SK-N-SH treated with all-trans-retinoic acid at 6 μM for 48 hours (cell line): ENCODE measurements around the gene SMIM20.

Source experiments
- ATAC-seq: fragments of 200-7000 bp; cut with Tn5 transposase; 3 replicates; pipeline ENCODE4 v1.9.1; 2020; ENCODE audit warnings: mild to moderate bottlenecking, moderate library complexity
- BACH2 ChIP-seq: fragments of 250-450 bp; sonication (Bioruptor Pico); IDR thresholded peaks from 2 replicates; pipeline ENCODE4 v1.9.0; 2021; ENCODE audit warnings: mild to moderate bottlenecking, borderline replicate concordance
- CSDC2 ChIP-seq: fragments of 250-450 bp; sonication (Bioruptor Pico); IDR thresholded peaks from 2 replicates; pipeline ENCODE4 v1.5.0; 2020; ENCODE audit warnings: mild to moderate bottlenecking, moderate library complexity
- GLIS3 ChIP-seq: fragments of 250-450 bp; sonication (Bioruptor Pico); IDR thresholded peaks from 2 replicates; pipeline ENCODE4 v1.5.0; 2020; ENCODE audit warnings: mild to moderate bottlenecking, moderate library complexity
- ISL1 ChIP-seq: fragments of 250-450 bp; sonication (Bioruptor Pico); IDR thresholded peaks from 2 replicates; pipeline ENCODE4 v2.1.2; 2022; ENCODE audit warnings: mild to moderate bottlenecking, moderate library complexity
- OSR1 ChIP-seq: fragments of 250-450 bp; sonication (Bioruptor Pico); IDR thresholded peaks from 2 replicates; pipeline ENCODE4 v1.8.0; 2022; ENCODE audit warnings: moderate library complexity, mild to moderate bottlenecking, inconsistent platforms
- PATZ1 ChIP-seq: fragments of 250-450 bp; sonication (Bioruptor Pico); IDR thresholded peaks from 2 replicates; pipeline ENCODE4 v1.8.0; 2020; ENCODE audit warnings: mild to moderate bottlenecking, moderate library complexity, borderline replicate concordance
- PPARA ChIP-seq: fragments of 250-450 bp; sonication (Bioruptor Pico); IDR thresholded peaks from 2 replicates; pipeline ENCODE4 v1.5.0; 2020; ENCODE audit warnings: mild to moderate bottlenecking, borderline replicate concordance
- RARB ChIP-seq: fragments of 250-450 bp; sonication (Bioruptor Pico); IDR thresholded peaks from 2 replicates; pipeline ENCODE4 v1.8.0; 2021; ENCODE audit warnings: mild to moderate bottlenecking, moderate library complexity
- SNAI2 ChIP-seq: fragments of 250-450 bp; sonication (Bioruptor Pico); IDR thresholded peaks from 2 replicates; pipeline ENCODE4 v1.5.0; 2020; ENCODE audit warnings: mild to moderate bottlenecking, moderate library complexity
- TCF4 ChIP-seq: fragments of 250-450 bp; sonication (Bioruptor Pico); IDR thresholded peaks from 2 replicates; pipeline ENCODE4 v1.8.0; 2021; ENCODE audit warnings: mild to moderate bottlenecking, moderate library complexity, borderline replicate concordance
- ZC3H10 ChIP-seq: fragments of 250-450 bp; sonication (Bioruptor Pico); IDR thresholded peaks from 2 replicates; pipeline ENCODE4 v1.5.1; 2021; ENCODE audit warnings: mild to moderate bottlenecking, moderate library complexity
- ZFP3 ChIP-seq: fragments of 250-450 bp; sonication (Bioruptor Pico); IDR thresholded peaks from 2 replicates; pipeline ENCODE4 v1.5.0; 2020; ENCODE audit warnings: mild to moderate bottlenecking, moderate library complexity
- ZFP30 ChIP-seq: fragments of 450-650 bp; formaldehyde crosslinking; IDR thresholded peaks from 2 replicates; pipeline ENCODE4 v1.5.0; 2022; ENCODE audit warnings: mild to moderate bottlenecking, moderate library complexity
- ZNF565 ChIP-seq: fragments of 450-650 bp; formaldehyde crosslinking; conservative IDR thresholded peaks from 2 replicates; pipeline ENCODE4 v1.5.0; 2020; ENCODE audit warnings: low read depth, mild to moderate bottlenecking, moderate library complexity
- ZNF70 ChIP-seq: fragments of 450-650 bp; formaldehyde crosslinking; IDR thresholded peaks from 2 replicates; pipeline ENCODE4 v1.5.0; 2020; ENCODE audit warnings: mild to moderate bottlenecking, moderate library complexity
- ZNF8 ChIP-seq: fragments of 450-650 bp; formaldehyde crosslinking; IDR thresholded peaks from 2 replicates; pipeline ENCODE4 v1.5.0; 2020; ENCODE audit warnings: mild to moderate bottlenecking, moderate library complexity
- TF ChIP-seq, protein P1 (sequence below): fragments of 250-450 bp; sonication (Bioruptor Pico); IDR thresholded peaks from 2 replicates; pipeline ENCODE4 v1.5.0; 2020; ENCODE audit warnings: mild to moderate bottlenecking, moderate library complexity
- TF ChIP-seq, protein P2 (sequence below): fragments of 250-450 bp; sonication (Bioruptor Pico); IDR thresholded peaks from 2 replicates; pipeline ENCODE4 v1.5.1; 2020; ENCODE audit warnings: low read depth, mild to moderate bottlenecking, moderate library complexity
- TF ChIP-seq, protein P3 (sequence below): fragments of 250-450 bp; sonication (Bioruptor Pico); IDR thresholded peaks from 2 replicates; pipeline ENCODE4 v1.8.0; 2021; ENCODE audit warnings: low read depth, mild to moderate bottlenecking, moderate library complexity, borderline replicate concordance
- TF ChIP-seq, protein P4 (sequence below): fragments of 250-450 bp; sonication (Bioruptor Pico); IDR thresholded peaks from 2 replicates; pipeline ENCODE4 v1.5.1; 2021; ENCODE audit warnings: mild to moderate bottlenecking, moderate library complexity

The SMIM20 gene

GRCh38 chr4:25878676-25879075 lies 35.3 kb upstream of the SMIM20 start (continued):
- TF ChIP-seq, protein P1, sequence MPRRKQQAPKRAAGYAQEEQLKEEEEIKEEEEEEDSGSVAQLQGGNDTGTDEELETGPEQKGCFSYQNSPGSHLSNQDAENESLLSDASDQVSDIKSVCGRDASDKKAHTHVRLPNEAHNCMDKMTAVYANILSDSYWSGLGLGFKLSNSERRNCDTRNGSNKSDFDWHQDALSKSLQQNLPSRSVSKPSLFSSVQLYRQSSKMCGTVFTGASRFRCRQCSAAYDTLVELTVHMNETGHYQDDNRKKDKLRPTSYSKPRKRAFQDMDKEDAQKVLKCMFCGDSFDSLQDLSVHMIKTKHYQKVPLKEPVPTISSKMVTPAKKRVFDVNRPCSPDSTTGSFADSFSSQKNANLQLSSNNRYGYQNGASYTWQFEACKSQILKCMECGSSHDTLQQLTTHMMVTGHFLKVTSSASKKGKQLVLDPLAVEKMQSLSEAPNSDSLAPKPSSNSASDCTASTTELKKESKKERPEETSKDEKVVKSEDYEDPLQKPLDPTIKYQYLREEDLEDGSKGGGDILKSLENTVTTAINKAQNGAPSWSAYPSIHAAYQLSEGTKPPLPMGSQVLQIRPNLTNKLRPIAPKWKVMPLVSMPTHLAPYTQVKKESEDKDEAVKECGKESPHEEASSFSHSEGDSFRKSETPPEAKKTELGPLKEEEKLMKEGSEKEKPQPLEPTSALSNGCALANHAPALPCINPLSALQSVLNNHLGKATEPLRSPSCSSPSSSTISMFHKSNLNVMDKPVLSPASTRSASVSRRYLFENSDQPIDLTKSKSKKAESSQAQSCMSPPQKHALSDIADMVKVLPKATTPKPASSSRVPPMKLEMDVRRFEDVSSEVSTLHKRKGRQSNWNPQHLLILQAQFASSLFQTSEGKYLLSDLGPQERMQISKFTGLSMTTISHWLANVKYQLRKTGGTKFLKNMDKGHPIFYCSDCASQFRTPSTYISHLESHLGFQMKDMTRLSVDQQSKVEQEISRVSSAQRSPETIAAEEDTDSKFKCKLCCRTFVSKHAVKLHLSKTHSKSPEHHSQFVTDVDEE (CRISPR knock-in tag) = no peak
- no peak for TF ChIP-seq RARB (CRISPR knock-in tag)
- TF ChIP-seq OSR1 (CRISPR knock-in tag) = no peak
- no peak for TF ChIP-seq ZC3H10 (CRISPR knock-in tag)

- no peak for ATAC-seq
These were observed 34.9 kb upstream of the SMIM20 start for GRCh38 chr4:25879091-25879584.

DNA sequence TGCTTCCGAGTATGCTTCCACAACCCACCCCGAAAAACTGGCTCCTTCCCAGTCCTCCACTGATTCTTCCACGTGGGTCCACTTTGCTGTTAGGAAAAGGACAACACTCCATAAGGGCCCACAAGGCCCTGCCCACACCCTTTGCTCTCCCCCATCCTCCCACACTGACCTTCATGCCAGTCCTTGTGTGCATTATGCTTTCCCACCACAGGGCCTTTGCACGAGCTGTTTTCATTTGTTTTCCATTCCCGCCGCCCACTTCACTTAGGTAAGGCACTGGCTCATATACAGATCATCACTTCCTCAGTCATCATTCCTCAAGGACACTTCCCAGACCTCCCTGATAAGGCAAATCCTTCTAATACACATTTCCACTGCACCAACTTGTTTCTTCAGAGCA lies 34.4 kb upstream of the SMIM20 start:
- ATAC-seq = no peak
- TF ChIP-seq OSR1 (CRISPR knock-in tag) = no peak
- TF ChIP-seq CSDC2 = no peak
- no peak for TF ChIP-seq ZFP3
- no peak for TF ChIP-seq PATZ1 (CRISPR knock-in tag)
- no peak for TF ChIP-seq BACH2 (CRISPR knock-in tag)

More at GRCh38 chr4:25879091-25879584, 34.9 kb upstream of the SMIM20 start:
- TF ChIP-seq, protein P2, sequence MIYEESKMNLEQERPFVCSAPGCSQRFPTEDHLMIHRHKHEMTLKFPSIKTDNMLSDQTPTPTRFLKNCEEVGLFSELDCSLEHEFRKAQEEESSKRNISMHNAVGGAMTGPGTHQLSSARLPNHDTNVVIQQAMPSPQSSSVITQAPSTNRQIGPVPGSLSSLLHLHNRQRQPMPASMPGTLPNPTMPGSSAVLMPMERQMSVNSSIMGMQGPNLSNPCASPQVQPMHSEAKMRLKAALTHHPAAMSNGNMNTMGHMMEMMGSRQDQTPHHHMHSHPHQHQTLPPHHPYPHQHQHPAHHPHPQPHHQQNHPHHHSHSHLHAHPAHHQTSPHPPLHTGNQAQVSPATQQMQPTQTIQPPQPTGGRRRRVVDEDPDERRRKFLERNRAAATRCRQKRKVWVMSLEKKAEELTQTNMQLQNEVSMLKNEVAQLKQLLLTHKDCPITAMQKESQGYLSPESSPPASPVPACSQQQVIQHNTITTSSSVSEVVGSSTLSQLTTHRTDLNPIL (CRISPR knock-in tag) = no peak
- TF ChIP-seq, protein P3, sequence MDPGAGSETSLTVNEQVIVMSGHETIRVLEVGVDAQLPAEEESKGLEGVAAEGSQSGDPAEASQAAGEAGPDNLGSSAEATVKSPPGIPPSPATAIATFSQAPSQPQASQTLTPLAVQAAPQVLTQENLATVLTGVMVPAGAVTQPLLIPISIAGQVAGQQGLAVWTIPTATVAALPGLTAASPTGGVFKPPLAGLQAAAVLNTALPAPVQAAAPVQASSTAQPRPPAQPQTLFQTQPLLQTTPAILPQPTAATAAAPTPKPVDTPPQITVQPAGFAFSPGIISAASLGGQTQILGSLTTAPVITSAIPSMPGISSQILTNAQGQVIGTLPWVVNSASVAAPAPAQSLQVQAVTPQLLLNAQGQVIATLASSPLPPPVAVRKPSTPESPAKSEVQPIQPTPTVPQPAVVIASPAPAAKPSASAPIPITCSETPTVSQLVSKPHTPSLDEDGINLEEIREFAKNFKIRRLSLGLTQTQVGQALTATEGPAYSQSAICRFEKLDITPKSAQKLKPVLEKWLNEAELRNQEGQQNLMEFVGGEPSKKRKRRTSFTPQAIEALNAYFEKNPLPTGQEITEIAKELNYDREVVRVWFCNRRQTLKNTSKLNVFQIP (CRISPR knock-in tag) = no peak
- no peak for TF ChIP-seq ZC3H10 (CRISPR knock-in tag)
- TF ChIP-seq ZNF70 (CRISPR knock-in tag) = no peak
- no peak for TF ChIP-seq ZFP30 (CRISPR knock-in tag)
- no peak for TF ChIP-seq ISL1
- TF ChIP-seq, protein P4, sequence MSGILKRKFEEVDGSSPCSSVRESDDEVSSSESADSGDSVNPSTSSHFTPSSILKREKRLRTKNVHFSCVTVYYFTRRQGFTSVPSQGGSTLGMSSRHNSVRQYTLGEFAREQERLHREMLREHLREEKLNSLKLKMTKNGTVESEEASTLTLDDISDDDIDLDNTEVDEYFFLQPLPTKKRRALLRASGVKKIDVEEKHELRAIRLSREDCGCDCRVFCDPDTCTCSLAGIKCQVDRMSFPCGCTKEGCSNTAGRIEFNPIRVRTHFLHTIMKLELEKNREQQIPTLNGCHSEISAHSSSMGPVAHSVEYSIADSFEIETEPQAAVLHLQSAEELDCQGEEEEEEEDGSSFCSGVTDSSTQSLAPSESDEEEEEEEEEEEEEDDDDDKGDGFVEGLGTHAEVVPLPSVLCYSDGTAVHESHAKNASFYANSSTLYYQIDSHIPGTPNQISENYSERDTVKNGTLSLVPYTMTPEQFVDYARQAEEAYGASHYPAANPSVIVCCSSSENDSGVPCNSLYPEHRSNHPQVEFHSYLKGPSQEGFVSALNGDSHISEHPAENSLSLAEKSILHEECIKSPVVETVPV (CRISPR knock-in tag) = no peak
- no peak for TF ChIP-seq PATZ1 (CRISPR knock-in tag)
- TF ChIP-seq GLIS3 (CRISPR knock-in tag) = no peak
- no peak for TF ChIP-seq ZNF565 (CRISPR knock-in tag)
- no peak for TF ChIP-seq OSR1 (CRISPR knock-in tag)
- TF ChIP-seq PPARA (CRISPR knock-in tag) = no peak
- no peak for TF ChIP-seq RARB (CRISPR knock-in tag)
- TF ChIP-seq ZNF8 (CRISPR knock-in tag) = no peak
- TF ChIP-seq TCF4 (CRISPR knock-in tag) = no peak
- no peak for TF ChIP-seq ZFP3
- no peak for TF ChIP-seq BACH2 (CRISPR knock-in tag)
- no peak for TF ChIP-seq SNAI2 (CRISPR knock-in tag)
